ENCODE data around the gene IL17RB. TPM values are rescaled to one million over a fixed set of nuclear protein-coding genes. Genes with fewer than 3 reads are reported as not detected.
A peak's percentile ranks its signal among the peaks of the same experiment; 100 is the strongest.

IL17RB gene
- total and polyA plus RNA-seq, 2 of the 4 experiments (the other 2 are of a cell fraction), result under 0.01 TPM; not detected in 1

- H3K14ac ChIP-seq (replicated peaks; ENCODE audit: low read depth, low read length), result no peak overlapping the region
- ATAC-seq (ENCODE audit: low read depth) (no peak), DNase-seq (peak; percentile 61)
- peaks cover 8% of the 10 kb centered on the region for H3K4me1 ChIP-seq (ENCODE audit: control insufficient read depth, insufficient read depth, low read length)
- no peak overlapping the region for H3K23ac ChIP-seq (ENCODE audit: low read depth, low read length)
- no peak overlapping the region for H2BK15ac ChIP-seq (ENCODE audit: low read depth, low read length)
- H3K4me2 ChIP-seq (ENCODE audit: low read depth, low read length), result no peak overlapping the region
- H2AK5ac ChIP-seq (ENCODE audit: low read depth, low read length), result no peak overlapping the region
- no peak overlapping the region for H2BK5ac ChIP-seq (ENCODE audit: low read depth, low read length, poor library complexity, severe bottlenecking)
- H3K9ac ChIP-seq (ENCODE audit: low read depth, low read length), result no peak overlapping the region
- H3K79me1 ChIP-seq (ENCODE audit: low read depth in 1 of 2, low read length in 2 of 2), result peaks cover 10 to 28% of the 10 kb centered on the region in 2 experiments
- no TSS peak for BruUV-seq (replicated peaks)
- no peak overlapping the region for H3K4me3 ChIP-seq (ENCODE audit: insufficient read depth, low read depth, low read length)
- H2BK20ac ChIP-seq (ENCODE audit: low read depth, low read length), result no peak overlapping the region
- TF ChIP-seq FOS (IDR thresholded peaks at IDR 0.05; ENCODE audit: low read depth, low read length) (no peak), CEBPB (IDR thresholded peaks at IDR 0.05; ENCODE audit: low read depth, low read length) (no peak), MXI1 (IDR thresholded peaks at IDR 0.05; ENCODE audit: borderline replicate concordance, low read depth, low read length) (no peak), RFX5 (IDR thresholded peaks at IDR 0.05; ENCODE audit: low read depth, low read length) (no peak), MAFK (IDR thresholded peaks at IDR 0.05; ENCODE audit: low read depth, low read length) (no peak), ELK1 (IDR thresholded peaks at IDR 0.05; ENCODE audit: borderline replicate concordance, low read depth, low read length) (no peak)
- TF ChIP-seq, protein P1, sequence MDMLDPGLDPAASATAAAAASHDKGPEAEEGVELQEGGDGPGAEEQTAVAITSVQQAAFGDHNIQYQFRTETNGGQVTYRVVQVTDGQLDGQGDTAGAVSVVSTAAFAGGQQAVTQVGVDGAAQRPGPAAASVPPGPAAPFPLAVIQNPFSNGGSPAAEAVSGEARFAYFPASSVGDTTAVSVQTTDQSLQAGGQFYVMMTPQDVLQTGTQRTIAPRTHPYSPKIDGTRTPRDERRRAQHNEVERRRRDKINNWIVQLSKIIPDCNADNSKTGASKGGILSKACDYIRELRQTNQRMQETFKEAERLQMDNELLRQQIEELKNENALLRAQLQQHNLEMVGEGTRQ (IDR thresholded peaks at IDR 0.05; ENCODE audit: low read depth, low read length), result no peak
- H2AK9ac ChIP-seq (replicated peaks; ENCODE audit: low read depth, low read length, poor library complexity), result no peak overlapping the region
- H3K27me3 ChIP-seq (ENCODE audit: control insufficient read depth, insufficient read depth, low read length), result no peaks in the 10 kb centered on the region
- ChIA-PET CTCF (no interaction called here), POLR2A (ENCODE audit: unreplicated experiment) (no interaction called here)
- peaks cover 8% of the 10 kb centered on the region for H3K36me3 ChIP-seq (ENCODE audit: control insufficient read depth, insufficient read depth, low read length)
- H3K27ac ChIP-seq (ENCODE audit: insufficient read depth, low read length), result no peak overlapping the region
- peaks cover 6% of the 10 kb centered on the region; the same call in 1 of the 2 replicates for H3K9me1 ChIP-seq (ENCODE audit: insufficient read depth, low read length)
- no peak overlapping the region for H3K4ac ChIP-seq (ENCODE audit: low read depth, low read length)
- intact Hi-C loops (cut with micrococcal nuclease), result loop anchor here (10.0 kb wide), 1 partner anchor 540 kb away; the partner anchor contains the start of gene DCP1A
- no peak overlapping the region for H2BK120ac ChIP-seq (ENCODE audit: low read depth, low read length)
- no CpG with 5 or more reads among the region's 3 CpGs for WGBS, 2 experiments (ENCODE audit: extremely low coverage in 2 of 2, insufficient read length in 1 of 2)
- H2AFZ ChIP-seq (replicated peaks; ENCODE audit: low read length, poor library complexity), result no peak overlapping the region
- dilution Hi-C loops (cut with HindIII; ENCODE audit: low sequenced_read_pairs, unreplicated experiment), result no loop called here
- H4K20me1 ChIP-seq (ENCODE audit: insufficient read depth, low read length), result no peaks in the 10 kb centered on the region
- no peak overlapping the region for H3K18ac ChIP-seq (ENCODE audit: low read depth, low read length)
- no peak overlapping the region for H3K56ac ChIP-seq (ENCODE audit: extremely low read depth, insufficient read depth, low read length)
- H4K5ac ChIP-seq (ENCODE audit: low read depth, low read length), result no peak overlapping the region
- in situ Hi-C loops (cut with MboI; ENCODE audit: low sequenced_read_pairs), result loop anchor here (25.0 kb wide), 1 partner anchor 598 kb away; no protein-coding TSS in a partner anchor
- H4K91ac ChIP-seq (ENCODE audit: insufficient read depth, low read depth, low read length), result no peak overlapping the region
- H4K8ac ChIP-seq (ENCODE audit: low read depth in 2 of 2, low read length in 2 of 2), result no peak overlapping the region
- no peaks in the 10 kb centered on the region for H3K9me3 ChIP-seq (ENCODE audit: control insufficient read depth, insufficient read depth, low read length)
These were observed 38.9 kb downstream of the IL17RB start for GRCh38 chr3:53885239-53885638.

All from IMR-90 (cell line).